WTC11 (cell line): ENCODE data around the gene SMC3.

ENCODE experiments used
- ATF2 ChIP-seq: sonication (generic); formaldehyde crosslinking; IDR thresholded peaks from 2 replicates; pipeline ENCODE4 v1.8.1; 2022; ENCODE audit warnings: low read depth, missing genetic modification reagents, borderline replicate concordance
- CBFB ChIP-seq: sonication (generic); formaldehyde crosslinking; IDR thresholded peaks from 2 replicates; pipeline ENCODE4 v1.8.1; 2022; ENCODE audit warnings: mild to moderate bottlenecking, low read depth, missing genetic modification reagents
- CREB1 ChIP-seq: sonication (generic); formaldehyde crosslinking; IDR thresholded peaks from 2 replicates; pipeline ENCODE4 v1.8.0; 2023; ENCODE audit warnings: mild to moderate bottlenecking, missing genetic modification reagents
- JUN ChIP-seq: sonication (generic); formaldehyde crosslinking; IDR thresholded peaks from 2 replicates; pipeline ENCODE4 v1.8.0; 2023; ENCODE audit warnings: mild to moderate bottlenecking, missing genetic modification reagents
- ZNF416 ChIP-seq: fragments of 250-450 bp; sonication (Bioruptor Pico); IDR thresholded peaks from 2 replicates; pipeline ENCODE4 v1.9.0; 2021; ENCODE audit warnings: mild to moderate bottlenecking, inconsistent platforms
- TF ChIP-seq, protein P1 (sequence below): fragments of 200-600 bp; IDR thresholded peaks from 2 replicates; pipeline ENCODE4 v1.8.0; 2022; ENCODE audit warnings: antibody characterized with exemption
- TF ChIP-seq, protein P2 (sequence below): sonication (generic); formaldehyde crosslinking; IDR thresholded peaks from 2 replicates; pipeline ENCODE4 v1.8.0; 2022; ENCODE audit warnings: missing genetic modification reagents
- TF ChIP-seq, protein P3 (sequence below): sonication (generic); formaldehyde crosslinking; IDR thresholded peaks from 2 replicates; pipeline ENCODE4 v1.8.1; 2023; ENCODE audit warnings: mild to moderate bottlenecking, missing genetic modification reagents, borderline replicate concordance

- TF ChIP-seq, protein P1, sequence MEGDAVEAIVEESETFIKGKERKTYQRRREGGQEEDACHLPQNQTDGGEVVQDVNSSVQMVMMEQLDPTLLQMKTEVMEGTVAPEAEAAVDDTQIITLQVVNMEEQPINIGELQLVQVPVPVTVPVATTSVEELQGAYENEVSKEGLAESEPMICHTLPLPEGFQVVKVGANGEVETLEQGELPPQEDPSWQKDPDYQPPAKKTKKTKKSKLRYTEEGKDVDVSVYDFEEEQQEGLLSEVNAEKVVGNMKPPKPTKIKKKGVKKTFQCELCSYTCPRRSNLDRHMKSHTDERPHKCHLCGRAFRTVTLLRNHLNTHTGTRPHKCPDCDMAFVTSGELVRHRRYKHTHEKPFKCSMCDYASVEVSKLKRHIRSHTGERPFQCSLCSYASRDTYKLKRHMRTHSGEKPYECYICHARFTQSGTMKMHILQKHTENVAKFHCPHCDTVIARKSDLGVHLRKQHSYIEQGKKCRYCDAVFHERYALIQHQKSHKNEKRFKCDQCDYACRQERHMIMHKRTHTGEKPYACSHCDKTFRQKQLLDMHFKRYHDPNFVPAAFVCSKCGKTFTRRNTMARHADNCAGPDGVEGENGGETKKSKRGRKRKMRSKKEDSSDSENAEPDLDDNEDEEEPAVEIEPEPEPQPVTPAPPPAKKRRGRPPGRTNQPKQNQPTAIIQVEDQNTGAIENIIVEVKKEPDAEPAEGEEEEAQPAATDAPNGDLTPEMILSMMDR, result no peak
- TF ChIP-seq, protein P2, sequence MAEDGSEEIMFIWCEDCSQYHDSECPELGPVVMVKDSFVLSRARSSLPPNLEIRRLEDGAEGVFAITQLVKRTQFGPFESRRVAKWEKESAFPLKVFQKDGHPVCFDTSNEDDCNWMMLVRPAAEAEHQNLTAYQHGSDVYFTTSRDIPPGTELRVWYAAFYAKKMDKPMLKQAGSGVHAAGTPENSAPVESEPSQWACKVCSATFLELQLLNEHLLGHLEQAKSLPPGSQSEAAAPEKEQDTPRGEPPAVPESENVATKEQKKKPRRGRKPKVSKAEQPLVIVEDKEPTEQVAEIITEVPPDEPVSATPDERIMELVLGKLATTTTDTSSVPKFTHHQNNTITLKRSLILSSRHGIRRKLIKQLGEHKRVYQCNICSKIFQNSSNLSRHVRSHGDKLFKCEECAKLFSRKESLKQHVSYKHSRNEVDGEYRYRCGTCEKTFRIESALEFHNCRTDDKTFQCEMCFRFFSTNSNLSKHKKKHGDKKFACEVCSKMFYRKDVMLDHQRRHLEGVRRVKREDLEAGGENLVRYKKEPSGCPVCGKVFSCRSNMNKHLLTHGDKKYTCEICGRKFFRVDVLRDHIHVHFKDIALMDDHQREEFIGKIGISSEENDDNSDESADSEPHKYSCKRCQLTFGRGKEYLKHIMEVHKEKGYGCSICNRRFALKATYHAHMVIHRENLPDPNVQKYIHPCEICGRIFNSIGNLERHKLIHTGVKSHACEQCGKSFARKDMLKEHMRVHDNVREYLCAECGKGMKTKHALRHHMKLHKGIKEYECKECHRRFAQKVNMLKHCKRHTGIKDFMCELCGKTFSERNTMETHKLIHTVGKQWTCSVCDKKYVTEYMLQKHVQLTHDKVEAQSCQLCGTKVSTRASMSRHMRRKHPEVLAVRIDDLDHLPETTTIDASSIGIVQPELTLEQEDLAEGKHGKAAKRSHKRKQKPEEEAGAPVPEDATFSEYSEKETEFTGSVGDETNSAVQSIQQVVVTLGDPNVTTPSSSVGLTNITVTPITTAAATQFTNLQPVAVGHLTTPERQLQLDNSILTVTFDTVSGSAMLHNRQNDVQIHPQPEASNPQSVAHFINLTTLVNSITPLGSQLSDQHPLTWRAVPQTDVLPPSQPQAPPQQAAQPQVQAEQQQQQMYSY, result no peak
- TF ChIP-seq ATF2 (CRISPR knock-in tag), result no peak
- peak; percentile 34; the same call in 1 of the 2 replicates for TF ChIP-seq JUN (CRISPR knock-in tag)
- peak; percentile 77; the same call in 1 of the 2 replicates for TF ChIP-seq CREB1 (CRISPR knock-in tag)
- TF ChIP-seq, protein P3, sequence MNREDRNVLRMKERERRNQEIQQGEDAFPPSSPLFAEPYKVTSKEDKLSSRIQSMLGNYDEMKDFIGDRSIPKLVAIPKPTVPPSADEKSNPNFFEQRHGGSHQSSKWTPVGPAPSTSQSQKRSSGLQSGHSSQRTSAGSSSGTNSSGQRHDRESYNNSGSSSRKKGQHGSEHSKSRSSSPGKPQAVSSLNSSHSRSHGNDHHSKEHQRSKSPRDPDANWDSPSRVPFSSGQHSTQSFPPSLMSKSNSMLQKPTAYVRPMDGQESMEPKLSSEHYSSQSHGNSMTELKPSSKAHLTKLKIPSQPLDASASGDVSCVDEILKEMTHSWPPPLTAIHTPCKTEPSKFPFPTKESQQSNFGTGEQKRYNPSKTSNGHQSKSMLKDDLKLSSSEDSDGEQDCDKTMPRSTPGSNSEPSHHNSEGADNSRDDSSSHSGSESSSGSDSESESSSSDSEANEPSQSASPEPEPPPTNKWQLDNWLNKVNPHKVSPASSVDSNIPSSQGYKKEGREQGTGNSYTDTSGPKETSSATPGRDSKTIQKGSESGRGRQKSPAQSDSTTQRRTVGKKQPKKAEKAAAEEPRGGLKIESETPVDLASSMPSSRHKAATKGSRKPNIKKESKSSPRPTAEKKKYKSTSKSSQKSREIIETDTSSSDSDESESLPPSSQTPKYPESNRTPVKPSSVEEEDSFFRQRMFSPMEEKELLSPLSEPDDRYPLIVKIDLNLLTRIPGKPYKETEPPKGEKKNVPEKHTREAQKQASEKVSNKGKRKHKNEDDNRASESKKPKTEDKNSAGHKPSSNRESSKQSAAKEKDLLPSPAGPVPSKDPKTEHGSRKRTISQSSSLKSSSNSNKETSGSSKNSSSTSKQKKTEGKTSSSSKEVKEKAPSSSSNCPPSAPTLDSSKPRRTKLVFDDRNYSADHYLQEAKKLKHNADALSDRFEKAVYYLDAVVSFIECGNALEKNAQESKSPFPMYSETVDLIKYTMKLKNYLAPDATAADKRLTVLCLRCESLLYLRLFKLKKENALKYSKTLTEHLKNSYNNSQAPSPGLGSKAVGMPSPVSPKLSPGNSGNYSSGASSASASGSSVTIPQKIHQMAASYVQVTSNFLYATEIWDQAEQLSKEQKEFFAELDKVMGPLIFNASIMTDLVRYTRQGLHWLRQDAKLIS (CRISPR knock-in tag), result no peak
- no peak for TF ChIP-seq ZNF416
- TF ChIP-seq CBFB (CRISPR knock-in tag), result peak; percentile 79
These were observed at the start of gene SMC3 for GRCh38 chr10:110567201-110568054.
